IPS-20b (cell line): ENCODE data around the gene KCNMA1.
"Not testable (repeated sequence)": the region's sequence is repeated elsewhere in the genome, so short reads cannot be mapped to it uniquely, and the experiment has no call there.

Source experiments
- H3K27ac ChIP-seq: one replicate; pipeline ENCODE4 v1.5.1; 2013; ENCODE audit warnings: low read length
- H3K27me3 ChIP-seq: 2 replicates; pipeline ENCODE4 v1.6.1; 2013; ENCODE audit warnings: mild to moderate bottlenecking, low read length, inconsistent platforms; ENCODE audit not compliant: insufficient read depth
- H3K36me3 ChIP-seq: 2 replicates; pipeline ENCODE4 v1.6.1; 2013; ENCODE audit warnings: low read depth, mild to moderate bottlenecking, inconsistent platforms, low read length, moderate library complexity; ENCODE audit not compliant: insufficient read depth
- H3K4me1 ChIP-seq: 2 replicates; pipeline ENCODE4 v1.6.1; 2013; ENCODE audit warnings: mild to moderate bottlenecking, control low read depth, inconsistent platforms, low read length, moderate library complexity; ENCODE audit not compliant: insufficient read depth
- H3K4me3 ChIP-seq: 2 replicates; pipeline ENCODE4 v1.5.1; 2013; ENCODE audit warnings: mild to moderate bottlenecking, low read length, inconsistent platforms
- H3K9ac ChIP-seq: 2 replicates; pipeline ENCODE4 v1.6.1; 2013; ENCODE audit warnings: low read depth, mild to moderate bottlenecking, inconsistent platforms, low read length, moderate library complexity
- H3K9me3 ChIP-seq: 2 replicates; pipeline ENCODE4 v1.6.1; 2013; ENCODE audit warnings: mild to moderate bottlenecking, low read depth, low read length, inconsistent platforms; ENCODE audit not compliant: insufficient read depth

The KCNMA1 gene

DNA sequence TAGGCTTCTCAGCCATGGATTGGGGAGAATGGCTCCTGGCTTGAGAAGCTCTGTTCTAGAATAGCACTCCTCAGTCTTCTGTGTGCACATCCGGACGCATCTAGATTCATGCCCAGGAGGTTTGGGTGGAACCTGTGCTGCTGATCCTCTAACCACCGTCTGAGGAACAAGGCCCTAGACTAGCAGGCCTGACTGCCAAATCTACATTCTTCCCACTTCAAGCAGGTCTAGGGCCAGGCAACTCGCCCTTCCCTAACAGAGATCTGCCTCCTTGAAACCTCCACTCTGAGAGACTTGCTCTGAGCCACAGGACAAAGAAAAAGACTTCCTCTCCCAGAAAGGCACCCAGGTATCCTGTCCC is 61.6 kb downstream of the KCNMA1 start:
- Histone ChIP-seq H3K9me3 (no peaks in the 10 kb centered on the region), H3K27ac (no peak overlapping the region), H3K4me3 (no peak overlapping the region), H3K9ac (no peak overlapping the region), H3K36me3 (no peaks in the 10 kb centered on the region), H3K4me1 (no peaks in the 10 kb centered on the region), H3K27me3 (no peaks in the 10 kb centered on the region)

DNA sequence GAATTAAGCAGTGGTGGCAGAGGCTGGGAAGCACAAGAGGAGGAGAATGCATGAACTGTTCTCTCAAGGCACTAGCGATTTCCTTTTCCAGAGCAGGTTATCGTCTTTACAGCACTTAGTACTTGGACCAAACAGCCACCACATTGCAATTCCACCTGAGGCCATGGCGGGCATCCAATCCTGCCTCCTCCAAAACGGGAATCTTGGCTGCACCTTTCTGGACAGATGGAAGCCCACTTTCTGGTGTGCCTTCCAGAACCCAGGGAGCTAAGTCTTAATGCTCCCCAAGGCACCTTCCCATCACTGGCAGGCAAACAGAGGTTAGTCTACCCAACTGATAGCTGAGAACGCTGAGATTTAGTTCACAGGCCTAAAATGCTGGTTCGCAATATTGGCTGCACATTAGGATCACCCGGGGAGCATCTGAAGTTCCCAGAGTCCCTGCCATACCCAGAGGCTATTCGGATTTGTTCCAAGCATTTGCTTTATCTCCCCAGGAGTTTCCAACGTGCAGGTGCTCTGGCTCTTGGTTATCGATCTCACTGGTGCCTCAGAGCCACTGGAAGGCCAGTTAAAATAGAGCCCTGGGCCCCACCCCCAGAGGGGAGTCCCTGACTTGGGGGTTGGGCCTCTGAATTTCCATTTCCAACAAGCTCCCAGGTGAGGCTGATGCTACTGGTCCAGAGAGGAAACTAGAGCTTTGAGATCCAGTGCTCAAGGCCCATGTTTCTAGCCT is 62.2 kb downstream of the KCNMA1 start:
- H3K36me3 ChIP-seq: no peaks in the 10 kb centered on the region
- no peaks in the 10 kb centered on the region for H3K9me3 ChIP-seq
- H3K27ac ChIP-seq: no peak overlapping the region
- H3K4me3 ChIP-seq: no peak overlapping the region
- H3K27me3 ChIP-seq: no peaks in the 10 kb centered on the region
- H3K9ac ChIP-seq: no peak overlapping the region
- H3K4me1 ChIP-seq: no peaks in the 10 kb centered on the region

DNA sequence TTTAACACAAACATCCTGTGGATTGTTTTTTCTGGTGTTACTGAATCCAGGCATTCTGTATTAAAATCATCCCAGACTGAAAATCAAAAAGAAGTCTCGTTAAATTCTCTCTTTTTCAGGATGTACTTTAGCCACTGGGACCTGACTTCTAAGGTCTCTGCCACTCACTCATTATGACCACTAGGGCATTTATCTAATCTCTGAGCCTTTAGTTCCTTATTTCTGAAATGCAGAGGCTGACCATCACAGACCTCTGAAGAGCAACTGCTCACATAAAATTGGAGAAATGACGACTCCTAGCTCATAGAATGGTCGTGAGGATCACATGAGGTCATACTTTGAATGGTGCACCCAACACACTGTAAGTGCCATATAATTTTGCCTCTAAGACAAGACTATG is 63.2 kb downstream of the KCNMA1 start:
- Histone ChIP-seq H3K4me1 (no peaks in the 10 kb centered on the region), H3K9ac (no peak overlapping the region), H3K27me3 (no peaks in the 10 kb centered on the region), H3K9me3 (no peaks in the 10 kb centered on the region), H3K36me3 (no peaks in the 10 kb centered on the region), H3K27ac (no peak overlapping the region), H3K4me3 (no peak overlapping the region)

DNA sequence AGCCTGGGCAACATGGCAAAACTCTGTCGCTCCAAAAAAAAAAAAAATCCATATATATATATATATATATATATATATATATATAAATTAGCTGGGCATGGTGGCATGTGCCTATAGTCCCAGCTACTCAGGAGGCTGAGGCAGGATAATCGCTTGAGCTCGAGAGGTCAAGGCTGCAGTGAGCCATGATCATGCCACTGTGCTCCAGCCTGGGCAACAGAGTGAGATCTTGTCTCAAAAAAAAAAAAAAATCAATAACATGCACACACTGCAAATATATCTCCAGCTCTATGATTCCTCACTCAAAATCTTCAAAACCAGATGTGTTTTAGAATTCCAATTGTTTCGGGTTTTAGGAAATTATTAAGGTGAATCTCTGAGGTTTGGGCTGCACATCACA is 65.1 kb downstream of the KCNMA1 start:
- H3K9me3 ChIP-seq, H3K36me3 ChIP-seq, H3K4me3 ChIP-seq, H3K27me3 ChIP-seq, H3K9ac ChIP-seq, H3K27ac ChIP-seq, H3K4me1 ChIP-seq: not testable (repeated sequence)

DNA sequence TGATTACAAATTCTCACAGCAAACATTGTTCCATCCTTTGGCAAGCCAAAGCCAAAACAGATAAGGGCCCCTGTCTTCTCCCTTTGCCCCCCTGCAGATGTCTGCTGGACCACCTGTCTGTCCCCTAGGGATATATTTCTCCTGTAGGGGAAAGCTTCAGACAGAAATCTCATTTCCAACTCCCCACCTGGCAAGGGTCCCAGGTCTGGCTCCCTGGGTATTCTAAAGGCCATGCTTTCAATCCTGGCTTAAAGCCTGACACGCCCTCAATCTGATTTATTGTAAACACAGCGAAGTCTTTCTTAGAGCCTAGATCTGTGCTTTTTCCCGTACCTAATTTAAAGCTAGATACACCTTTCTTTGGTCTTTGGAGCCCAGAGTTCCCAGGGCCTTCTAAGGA is 66.1 kb downstream of the KCNMA1 start:
- H3K9me3 ChIP-seq: no peaks in the 10 kb centered on the region
- no peaks in the 10 kb centered on the region for H3K4me1 ChIP-seq
- H3K4me3 ChIP-seq: no peak overlapping the region
- H3K36me3 ChIP-seq: no peaks in the 10 kb centered on the region
- H3K9ac ChIP-seq: no peak overlapping the region
- H3K27me3 ChIP-seq: peaks cover 2% of the 10 kb centered on the region; the same call in 1 of the 2 replicates
- H3K27ac ChIP-seq: no peak overlapping the region

DNA sequence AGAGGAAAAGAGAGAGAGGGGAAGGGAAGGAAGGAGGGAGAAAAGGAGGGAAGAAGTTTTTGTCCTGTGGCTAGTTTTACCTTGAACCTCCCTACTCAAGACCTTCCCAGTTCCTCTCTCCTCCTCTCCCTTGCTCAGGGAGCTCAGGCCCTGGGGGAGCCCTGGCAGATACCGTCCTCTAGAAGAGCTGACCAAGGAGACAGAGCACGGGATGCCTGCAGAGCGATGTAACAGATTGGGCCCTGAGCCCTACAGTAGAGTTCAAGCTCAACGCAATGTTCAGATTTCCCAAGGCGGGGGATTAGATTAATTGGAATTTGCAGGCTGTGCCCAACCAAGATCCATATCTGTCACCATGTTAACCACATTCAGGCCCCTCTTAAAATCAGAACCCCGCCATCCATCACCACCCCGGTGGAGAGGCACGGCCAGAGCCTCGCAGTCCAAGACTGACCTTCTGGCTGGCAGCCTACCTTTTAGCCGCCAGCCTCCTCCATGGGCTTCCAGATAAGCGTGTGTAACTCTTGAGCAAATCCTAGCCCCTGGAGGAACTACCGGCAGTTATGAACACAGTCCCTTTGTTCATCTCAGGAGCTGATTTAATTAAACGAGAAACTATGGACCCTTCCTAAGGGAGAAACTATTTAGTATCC is 70.6 kb downstream of the KCNMA1 start:
- Histone ChIP-seq H3K4me3 (no peak overlapping the region), H3K27me3 (peaks cover 4% of the 10 kb centered on the region; the same call in 1 of the 2 replicates), H3K9me3 (no peaks in the 10 kb centered on the region), H3K36me3 (no peaks in the 10 kb centered on the region), H3K9ac (no peak overlapping the region), H3K4me1 (peaks cover 16% of the 10 kb centered on the region), H3K27ac (no peak overlapping the region)

DNA sequence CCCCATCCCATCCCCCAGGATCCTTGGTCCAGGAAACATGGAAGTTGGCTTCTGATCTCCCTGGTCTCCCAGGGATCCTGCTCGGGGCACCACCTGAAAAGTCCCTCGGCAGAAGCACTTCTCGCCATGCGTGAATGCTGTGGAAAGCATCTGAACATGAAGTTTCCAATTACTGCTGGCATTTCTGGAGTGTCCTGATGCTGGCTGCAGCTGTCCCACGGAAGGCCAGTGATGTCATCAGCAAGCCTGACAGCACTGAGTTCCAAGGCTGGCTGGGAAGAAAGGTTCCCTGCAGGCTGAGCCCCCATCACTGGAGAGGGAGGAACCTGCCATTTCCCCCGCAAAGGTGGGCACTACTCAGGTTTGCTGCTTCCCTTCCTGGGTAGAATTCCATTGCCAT is 71.4 kb downstream of the KCNMA1 start:
- H3K9ac ChIP-seq: no peak overlapping the region

DNA sequence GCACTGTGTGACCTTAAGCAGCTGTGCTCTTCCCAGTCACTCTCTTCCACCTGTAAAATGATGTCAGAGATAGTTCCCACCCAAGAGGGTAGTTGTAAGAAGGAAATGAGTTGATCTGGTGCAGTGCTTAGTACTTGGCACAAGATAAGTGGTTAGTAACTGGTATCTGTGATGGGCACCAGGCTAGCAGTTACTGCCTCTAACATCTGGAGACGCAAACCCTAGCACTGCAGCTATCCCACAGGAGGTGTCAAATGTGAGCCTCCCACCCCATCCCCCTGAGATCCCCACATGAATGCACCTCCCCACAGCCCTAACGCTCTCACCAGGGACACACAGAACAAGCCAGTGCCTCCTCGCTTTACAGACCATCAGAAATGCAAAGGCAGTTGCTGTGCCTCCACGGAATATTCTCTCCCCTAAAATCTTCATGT is 72.0 kb downstream of the KCNMA1 start:
- H3K4me1 ChIP-seq: peaks cover 16% of the 10 kb centered on the region
- peak overlapping the region; percentile 13; the same call in 1 of the 2 replicates for H3K9ac ChIP-seq
- H3K9me3 ChIP-seq: no peaks in the 10 kb centered on the region
- H3K27ac ChIP-seq: no peak overlapping the region
- H3K27me3 ChIP-seq: peaks cover 4% of the 10 kb centered on the region; the same call in 1 of the 2 replicates
- H3K4me3 ChIP-seq: no peak overlapping the region
- H3K36me3 ChIP-seq: no peaks in the 10 kb centered on the region

More for the DNA sequence above, 71.4 kb downstream of the KCNMA1 start:
- no peaks in the 10 kb centered on the region for H3K9me3 ChIP-seq
- H3K27ac ChIP-seq: no peak overlapping the region
- no peaks in the 10 kb centered on the region for H3K36me3 ChIP-seq
- no peak overlapping the region for H3K4me3 ChIP-seq
- H3K4me1 ChIP-seq: peaks cover 16% of the 10 kb centered on the region
- peaks cover 4% of the 10 kb centered on the region; the same call in 1 of the 2 replicates for H3K27me3 ChIP-seq

DNA sequence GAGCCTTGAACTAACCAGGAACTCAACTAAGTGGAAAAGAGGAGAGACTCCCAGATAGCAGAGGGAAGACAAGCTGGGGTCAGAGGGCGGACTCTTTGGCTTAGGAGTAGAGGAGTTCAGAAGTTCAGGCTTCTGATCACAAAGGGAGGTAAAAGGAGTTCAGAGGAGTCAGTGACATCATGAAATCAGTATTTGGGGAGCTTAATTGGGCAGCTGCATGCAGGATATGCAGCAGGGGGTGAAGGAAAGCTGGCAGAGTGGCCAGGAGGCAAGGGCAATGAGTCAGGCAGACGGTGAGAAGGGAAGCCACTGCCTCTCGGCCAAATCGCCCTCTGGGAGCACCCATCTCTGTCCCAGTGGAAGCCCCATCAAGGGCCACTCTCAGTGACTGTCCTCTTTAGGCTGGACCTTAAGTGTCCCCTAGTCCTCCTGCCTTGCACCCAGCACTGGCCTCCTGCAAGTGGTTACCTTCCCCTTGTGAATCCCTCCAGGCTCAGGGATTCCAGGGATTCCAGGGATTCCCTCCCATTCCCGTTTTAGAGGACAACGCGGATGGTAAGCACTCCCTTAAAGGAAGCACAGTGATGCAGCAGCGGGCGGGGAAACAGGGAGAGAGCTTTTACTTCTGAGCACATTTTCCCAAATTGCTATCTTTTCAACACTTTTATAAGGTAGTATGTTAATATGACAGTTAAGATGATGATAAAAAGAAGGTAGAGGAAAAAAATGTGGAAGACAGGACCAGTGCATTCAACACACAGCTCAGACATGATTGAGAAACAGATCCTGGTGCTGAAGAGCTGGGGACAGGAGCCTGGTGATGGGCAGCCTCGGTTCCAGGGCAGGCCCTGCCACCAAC is 72.6 kb downstream of the KCNMA1 start:
- H3K9ac ChIP-seq: peak overlapping the region; percentile 13; the same call in 1 of the 2 replicates
- H3K4me3 ChIP-seq: peak overlapping the region; percentile 32; the same call in 1 of the 2 replicates

DNA sequence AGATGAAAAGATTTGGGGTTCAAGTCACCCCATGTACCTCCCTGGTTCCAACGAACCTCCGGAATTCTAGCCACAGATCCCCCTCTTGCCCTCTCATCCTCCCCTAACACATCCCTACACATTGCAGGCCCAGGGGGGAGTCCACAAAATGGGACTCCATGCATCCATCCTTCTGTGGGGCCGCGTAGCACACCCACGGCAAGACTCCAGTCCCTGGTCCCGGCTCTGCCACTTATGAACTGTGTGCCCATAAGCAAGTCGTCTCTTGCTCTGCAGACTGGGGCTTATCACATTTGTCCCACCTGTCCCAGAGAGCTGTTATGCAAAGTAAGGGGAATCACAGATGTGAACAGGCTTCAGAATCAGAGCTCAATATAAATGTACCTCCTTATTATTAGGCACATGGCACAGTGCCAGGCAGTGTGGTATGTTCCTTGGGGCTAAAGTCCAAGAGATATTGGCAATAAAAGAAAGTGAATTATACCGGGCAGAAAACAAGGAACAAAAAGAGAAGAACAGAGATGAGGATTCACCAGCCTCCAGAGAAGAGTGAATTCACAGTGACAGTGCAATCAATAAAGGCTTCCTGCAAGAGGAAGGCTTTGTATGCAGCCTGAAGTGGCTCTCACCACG is 73.9 kb downstream of the KCNMA1 start:
- H3K27ac ChIP-seq: no peak overlapping the region

More for the DNA sequence above, 72.6 kb downstream of the KCNMA1 start:
- Histone ChIP-seq H3K9me3 (no peaks in the 10 kb centered on the region), H3K27me3 (peaks cover 4% of the 10 kb centered on the region; the same call in 1 of the 2 replicates), H3K4me1 (peaks cover 16% of the 10 kb centered on the region), H3K27ac (no peak overlapping the region), H3K36me3 (no peaks in the 10 kb centered on the region)

DNA sequence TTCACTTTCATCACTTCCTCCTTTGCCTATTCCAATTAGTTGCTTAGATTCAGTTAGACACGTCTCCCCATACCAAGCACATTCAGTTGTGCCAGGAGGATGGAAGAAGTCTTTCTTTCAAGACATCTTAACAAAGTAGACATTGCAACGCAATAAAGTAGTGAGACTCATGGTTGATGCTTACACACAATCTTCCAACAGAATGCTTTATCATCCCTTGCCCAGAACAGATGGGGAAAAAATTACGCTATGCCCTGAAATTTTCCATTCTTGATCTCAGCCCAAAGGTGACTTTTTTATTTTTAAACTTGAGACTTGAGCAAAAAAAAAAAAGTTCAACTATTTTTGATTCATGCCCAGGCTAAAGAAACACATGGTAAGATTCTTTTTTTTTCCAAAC is 74.9 kb downstream of the KCNMA1 start:
- peaks cover 16% of the 10 kb centered on the region for H3K4me1 ChIP-seq
- no peak overlapping the region for H3K9ac ChIP-seq
- no peaks in the 10 kb centered on the region for H3K36me3 ChIP-seq
- H3K4me3 ChIP-seq: no peak overlapping the region
- H3K27ac ChIP-seq: no peak overlapping the region
- H3K9me3 ChIP-seq: no peaks in the 10 kb centered on the region
- H3K27me3 ChIP-seq: peaks cover 4% of the 10 kb centered on the region; the same call in 1 of the 2 replicates

More for the DNA sequence above, 73.9 kb downstream of the KCNMA1 start:
- no peaks in the 10 kb centered on the region for H3K36me3 ChIP-seq
- H3K4me3 ChIP-seq: no peak overlapping the region
- H3K4me1 ChIP-seq: peaks cover 16% of the 10 kb centered on the region
- no peak overlapping the region for H3K9ac ChIP-seq
- H3K27me3 ChIP-seq: peaks cover 4% of the 10 kb centered on the region; the same call in 1 of the 2 replicates
- H3K9me3 ChIP-seq: no peaks in the 10 kb centered on the region
